Upper lobe of left lung (tissue), 4 donors: ENCODE data around the gene HEXA.

ENCODE experiments used
- EP300 ChIP-seq, 4 donors: sonication (generic); formaldehyde crosslinking; IDR thresholded peaks; one replicate each; pipeline ENCODE4 v1.5.1; 2017; ENCODE audit warnings: antibody characterized with exemption in 4 of 4, control low read depth in 2 of 4
- POLR2A ChIP-seq, 4 donors: fragments of 450-650 bp; IDR thresholded peaks; one replicate each; pipeline ENCODE4 v1.5.1; 2016 to 2017; ENCODE audit warnings: antibody characterized with exemption in 4 of 4, mild to moderate bottlenecking in 2 of 4
- POLR2AphosphoS5 ChIP-seq, 2 donors: sonication (generic); formaldehyde crosslinking; IDR thresholded peaks; one replicate each; pipeline ENCODE4 v1.5.1; 2017; ENCODE audit warnings: antibody characterized with exemption in 2 of 2
- TF ChIP-seq, protein P1 (sequence below), 6 experiments: fragments of 450-650 bp in 4 of 6; fragments of 200-600 bp in 2 of 6; sonication (generic) in 2 of 6; IDR thresholded peaks; one replicate each; pipeline ENCODE4 v1.5.1; 2016 to 2019; ENCODE audit warnings: antibody characterized with exemption in 6 of 6

DNA sequence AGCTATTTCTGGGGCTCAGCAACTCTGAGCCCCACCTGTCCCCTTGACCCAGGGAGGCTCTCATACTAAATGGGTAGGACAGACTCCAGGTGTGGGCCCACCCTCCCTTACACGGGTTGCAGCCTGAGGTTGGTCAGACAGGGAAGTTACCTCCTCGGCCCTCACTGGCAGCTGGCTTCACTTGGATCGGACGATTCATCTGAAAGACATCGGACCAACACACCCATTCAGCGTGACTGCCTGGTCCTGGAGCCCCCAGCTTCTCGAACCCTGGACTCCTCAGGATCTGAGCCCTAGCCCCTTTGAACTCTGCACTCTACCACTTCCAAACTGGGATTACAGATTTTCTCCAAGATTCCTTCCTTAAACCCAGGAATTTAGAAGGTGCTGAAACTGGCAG lies 71.2 kb downstream of the HEXA start:
- TF ChIP-seq, protein P1, sequence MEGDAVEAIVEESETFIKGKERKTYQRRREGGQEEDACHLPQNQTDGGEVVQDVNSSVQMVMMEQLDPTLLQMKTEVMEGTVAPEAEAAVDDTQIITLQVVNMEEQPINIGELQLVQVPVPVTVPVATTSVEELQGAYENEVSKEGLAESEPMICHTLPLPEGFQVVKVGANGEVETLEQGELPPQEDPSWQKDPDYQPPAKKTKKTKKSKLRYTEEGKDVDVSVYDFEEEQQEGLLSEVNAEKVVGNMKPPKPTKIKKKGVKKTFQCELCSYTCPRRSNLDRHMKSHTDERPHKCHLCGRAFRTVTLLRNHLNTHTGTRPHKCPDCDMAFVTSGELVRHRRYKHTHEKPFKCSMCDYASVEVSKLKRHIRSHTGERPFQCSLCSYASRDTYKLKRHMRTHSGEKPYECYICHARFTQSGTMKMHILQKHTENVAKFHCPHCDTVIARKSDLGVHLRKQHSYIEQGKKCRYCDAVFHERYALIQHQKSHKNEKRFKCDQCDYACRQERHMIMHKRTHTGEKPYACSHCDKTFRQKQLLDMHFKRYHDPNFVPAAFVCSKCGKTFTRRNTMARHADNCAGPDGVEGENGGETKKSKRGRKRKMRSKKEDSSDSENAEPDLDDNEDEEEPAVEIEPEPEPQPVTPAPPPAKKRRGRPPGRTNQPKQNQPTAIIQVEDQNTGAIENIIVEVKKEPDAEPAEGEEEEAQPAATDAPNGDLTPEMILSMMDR (IDR thresholded peaks at IDR 0.05), result no peak
- no peak for TF ChIP-seq POLR2AphosphoS5 (IDR thresholded peaks at IDR 0.05)
- TF ChIP-seq EP300 (IDR thresholded peaks at IDR 0.05), result no peak
- TF ChIP-seq POLR2A (IDR thresholded peaks at IDR 0.05), result no peak
